GF-D8 (cell line): ENCODE results near the gene PLCB3.

ENCODE experiments used
- DNase-seq: peaks from one replicate; lab custom pipeline; 2025; lab: John Stamatoyannopoulos, UW

The PLCB3 gene

GRCh38 chr11:64266339-64266738, 15.0 kb downstream of the PLCB3 start:
- DNase-seq = no peak

DNA sequence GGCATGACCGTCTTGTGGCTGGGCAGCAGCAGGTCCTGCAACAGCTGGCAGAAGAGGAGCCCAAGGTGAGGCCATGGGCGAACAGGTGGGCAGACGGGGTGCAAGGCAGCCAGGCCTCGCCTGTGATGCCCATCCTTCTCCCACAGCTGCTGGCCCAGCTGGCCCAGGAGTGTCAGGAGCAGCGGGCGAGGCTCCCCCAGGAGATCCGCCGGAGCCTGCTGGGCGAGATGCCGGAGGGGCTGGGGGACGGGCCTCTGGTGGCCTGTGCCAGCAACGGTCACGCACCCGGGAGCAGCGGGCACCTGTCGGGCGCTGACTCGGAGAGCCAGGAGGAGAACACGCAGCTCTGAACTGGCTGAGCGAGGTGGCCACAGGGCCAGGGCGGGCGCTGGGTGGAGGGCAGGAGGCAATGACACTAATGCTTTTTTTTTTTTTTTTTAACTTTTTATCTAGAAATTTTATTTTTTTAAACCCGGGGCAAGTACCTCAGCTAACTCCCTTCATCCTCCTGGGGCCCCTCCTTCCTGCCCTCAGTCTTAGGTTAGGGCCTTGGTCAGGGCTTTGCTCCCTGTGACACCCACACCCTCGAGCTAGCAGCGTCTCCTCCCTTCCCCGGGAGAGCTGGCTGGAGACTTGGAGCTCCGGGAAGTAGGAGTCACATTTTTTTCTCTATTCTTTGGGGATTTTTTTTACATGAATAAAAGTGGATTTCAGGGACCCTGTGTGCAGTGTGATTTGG, 16.0 kb downstream of the PLCB3 start:
- DNase-seq = no peak

GRCh38 chr11:64268025-64268892, 16.9 kb downstream of the PLCB3 start:
- peak; percentile 53 for DNase-seq

GRCh38 chr11:64268893-64269539, 17.7 kb downstream of the PLCB3 start:
- peak; percentile 58 for DNase-seq

GRCh38 chr11:64269540-64270220, 18.4 kb downstream of the PLCB3 start:
- DNase-seq = peak; percentile 97

DNA sequence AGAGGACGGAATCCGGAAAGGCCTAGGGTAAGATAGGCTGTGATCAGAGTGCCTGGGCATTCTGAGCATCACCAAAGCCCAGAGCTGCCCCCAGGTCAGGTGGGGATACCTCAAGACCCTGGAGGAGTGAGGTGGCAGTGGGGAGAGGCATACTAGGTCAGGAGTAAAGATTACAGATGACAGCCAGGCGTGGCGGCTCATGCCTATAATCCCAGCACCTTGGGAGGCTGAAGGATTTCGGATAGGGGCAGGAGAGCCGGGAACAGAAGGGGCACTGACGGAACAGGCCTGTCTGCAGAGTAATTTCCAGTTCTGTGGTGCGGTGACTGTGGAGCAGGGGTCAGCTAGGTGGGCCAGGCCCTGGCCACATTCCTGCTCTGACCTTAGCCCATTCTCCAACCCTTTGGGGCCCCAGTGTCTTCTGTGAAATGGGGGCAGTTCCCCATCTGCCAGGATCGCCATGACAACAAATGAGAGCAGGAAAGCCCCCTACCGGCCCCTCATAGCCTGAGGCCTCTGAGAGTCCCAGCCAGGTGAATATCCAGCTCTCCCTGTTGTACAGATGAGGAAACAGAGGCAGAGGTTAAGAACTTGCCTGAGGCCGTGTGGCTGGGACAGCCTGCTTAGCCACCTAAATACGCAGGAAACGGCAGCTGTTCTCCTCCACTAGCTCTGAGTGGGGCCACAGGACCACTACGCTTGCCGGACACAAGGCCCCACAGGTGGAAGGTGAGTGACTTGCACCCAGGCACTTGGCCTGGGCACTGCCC, 23.9 kb downstream of the PLCB3 start:
- no peak for DNase-seq

GRCh38 chr11:64275841-64276240, 24.5 kb downstream of the PLCB3 start:
- DNase-seq = no peak

GRCh38 chr11:64276653-64277431, 25.5 kb downstream of the PLCB3 start:
- no peak for DNase-seq

- DNase-seq = no peak
Observed at GRCh38 chr11:64278576-64279190, 27.4 kb downstream of the PLCB3 start.

DNA sequence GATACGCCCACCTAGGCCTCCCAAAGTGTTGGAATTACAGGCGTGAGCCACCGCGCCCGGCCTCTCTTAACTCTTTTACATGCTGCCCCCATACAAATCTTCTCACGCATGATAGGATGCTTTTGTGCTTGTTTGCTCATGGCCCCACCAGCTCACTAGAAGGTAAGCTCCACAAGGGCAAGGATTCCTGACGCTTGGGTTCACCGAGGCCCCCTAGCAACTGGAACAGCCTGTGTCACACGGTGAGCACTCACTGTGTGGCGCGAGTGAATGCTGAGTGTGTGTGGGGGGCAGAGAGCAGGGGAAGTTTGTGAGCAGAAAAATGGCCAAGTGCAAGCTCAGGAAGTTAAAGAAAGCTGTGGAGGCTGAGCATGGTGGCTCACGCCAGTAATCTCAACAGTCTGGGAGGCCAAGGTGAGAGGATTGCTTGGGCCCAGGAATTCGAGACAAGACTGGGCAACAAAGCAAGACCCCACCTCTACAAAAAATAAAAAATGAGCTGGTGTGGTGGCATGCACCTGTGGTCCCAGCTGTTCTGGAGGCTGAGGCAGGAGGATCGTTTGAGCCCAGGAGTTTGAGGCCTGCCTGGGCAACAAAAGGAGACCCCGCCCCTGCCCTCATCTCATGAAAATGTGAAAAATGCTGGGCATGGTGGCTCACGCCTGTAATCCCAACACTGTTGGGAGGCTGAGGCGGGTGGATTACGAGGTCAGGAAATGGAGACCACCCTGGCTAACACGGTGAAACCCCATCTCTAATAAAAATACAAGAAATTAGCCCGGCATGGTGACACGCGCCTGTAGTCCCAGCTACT, 30.8 kb downstream of the PLCB3 start:
- DNase-seq = no peak

DNA sequence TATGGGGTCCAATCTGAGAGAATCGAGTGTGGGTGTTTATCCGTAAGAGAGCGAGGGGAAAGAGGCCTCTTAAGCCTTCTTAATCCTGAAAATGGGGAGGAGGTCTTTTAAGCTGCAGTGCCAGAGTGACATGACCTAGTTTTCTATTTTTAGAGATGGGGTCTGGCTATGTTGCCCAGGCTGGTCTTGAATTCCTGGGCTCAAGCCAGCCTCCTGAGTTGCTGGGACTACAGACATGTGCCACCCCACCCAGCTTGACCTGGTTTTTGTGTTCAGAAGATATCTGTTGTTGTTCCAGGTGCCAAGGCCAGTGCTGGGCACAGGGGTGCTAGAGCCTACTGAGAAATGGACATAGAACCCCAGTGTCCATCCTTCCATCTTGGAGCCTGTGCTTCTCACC, 31.8 kb downstream of the PLCB3 start:
- DNase-seq = no peak

GRCh38 chr11:64284048-64284961, 33.0 kb downstream of the PLCB3 start, which contains the start of gene BAD:
TSS of gene BAD (minus strand) at chr11:64284665. CDS start at chr11:64284368, 297 bp downstream.
- DNase-seq = peak; percentile 80

- peak; percentile 30 for DNase-seq
Observed at GRCh38 chr11:64284962-64285884, 33.9 kb downstream of the PLCB3 start, which contains the start of gene GPR137. TSS of gene GPR137 (plus strand) at chr11:64285848. CDS start at chr11:64286525, 677 bp downstream.

- DNase-seq = no peak
Observed at GRCh38 chr11:64285885-64286800, 34.8 kb downstream of the PLCB3 start.

DNA sequence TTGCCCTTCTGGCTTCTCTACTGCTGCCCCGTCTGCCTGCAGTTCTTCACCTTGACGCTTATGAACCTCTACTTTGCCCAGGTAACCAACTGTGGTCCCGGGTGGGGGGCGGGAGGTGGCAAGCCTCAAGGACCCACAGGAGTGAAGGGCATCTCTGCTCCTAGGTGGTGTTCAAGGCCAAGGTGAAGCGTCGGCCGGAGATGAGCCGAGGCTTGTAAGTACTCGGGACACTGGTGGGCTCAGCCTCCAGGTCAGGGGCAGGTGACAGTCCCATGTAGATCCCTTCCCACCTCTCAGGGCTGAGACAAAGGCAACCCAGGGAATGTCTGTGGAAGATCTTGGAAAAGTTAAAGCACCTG, 35.5 kb downstream of the PLCB3 start:
- DNase-seq = no peak
